BJ (cell line): ENCODE results near the gene NLRP1. TPM values are rescaled to one million over a fixed set of nuclear protein-coding genes. Genes with fewer than 3 reads are reported as not detected.

ENCODE experiments used
- CTCF ChIA-PET: fragments of 350-600 bp; formaldehyde crosslinking; extraction: SDS; loops from one replicate; lab custom pipeline; 2021; ENCODE audit warnings: antibody characterized with exemption, inconsistent platforms; lab: Yijun Ruan, JAX
- POLR2A ChIA-PET: fragments of 300-600 bp; sonication (Branson Sonifier 250); formaldehyde crosslinking; extraction: SDS; loops from one replicate; lab custom pipeline; 2021; ENCODE audit warnings: antibody characterized with exemption; lab: Charles Lee
- DNase-seq: peaks from one replicate; pipeline ENCODE4 v3.0.0-alpha.2; 2011; ENCODE audit warnings: low read depth
- H3K27me3 ChIP-seq: 2 replicates; pipeline ENCODE4 v1.6.0; 2011; ENCODE audit warnings: low read length; ENCODE audit not compliant: control insufficient read depth, insufficient read depth
- H3K36me3 ChIP-seq: 2 replicates; pipeline ENCODE4 v1.5.1; 2011; ENCODE audit warnings: low read length; ENCODE audit not compliant: control insufficient read depth, insufficient read depth
- H3K4me3 ChIP-seq: 2 replicates; pipeline ENCODE4 v1.5.1; 2011; ENCODE audit warnings: low read depth, mild to moderate bottlenecking, control low read depth, low read length
- CTCF ChIP-seq: IDR thresholded peaks from 2 replicates; pipeline ENCODE4 v1.5.1; 2011; ENCODE audit warnings: low read depth, mild to moderate bottlenecking, control low read depth, inconsistent platforms, low read length, moderate library complexity; ENCODE audit not compliant: insufficient read depth
- polyA plus RNA-seq: library from polyadenylated mRNA; depleted of rRNA; stranded (reverse); fragments of >200 nt; gene quantifications from 2 replicates; pipeline ENCODE4 v1.2.3, GENCODE V29; 2011

The NLRP1 gene
- polyA plus RNA-seq, 1 experiment = 29.3 TPM

DNA sequence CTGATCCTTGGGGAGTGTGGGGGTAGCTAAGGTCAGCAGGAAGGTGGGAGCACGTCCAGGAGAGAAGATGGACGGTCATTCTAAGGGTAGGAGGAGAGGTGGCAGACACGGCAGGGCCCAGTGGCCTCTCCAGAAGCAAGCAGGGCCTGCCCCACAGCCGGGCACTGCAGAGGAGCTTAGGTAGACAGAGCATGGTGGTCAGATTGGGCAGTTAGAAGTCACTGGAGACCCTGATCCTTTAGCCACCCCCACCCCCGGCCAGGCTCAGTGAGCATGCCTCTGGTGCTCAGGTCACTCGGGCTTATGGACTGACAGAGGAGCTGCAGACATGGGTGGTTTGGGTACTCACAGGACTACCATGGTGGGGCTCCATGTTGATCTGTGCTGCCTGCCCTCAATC lies 26.3 kb downstream of the NLRP1 start:
- peaks cover 7% of the 10 kb centered on the region for H3K36me3 ChIP-seq
- TF ChIP-seq CTCF = no peak
- no peaks in the 10 kb centered on the region for H3K27me3 ChIP-seq
- ChIA-PET POLR2A (no interaction called here), CTCF (no interaction called here)
- H3K4me3 ChIP-seq = no peak overlapping the region
- DNase-seq = no peak

DNA sequence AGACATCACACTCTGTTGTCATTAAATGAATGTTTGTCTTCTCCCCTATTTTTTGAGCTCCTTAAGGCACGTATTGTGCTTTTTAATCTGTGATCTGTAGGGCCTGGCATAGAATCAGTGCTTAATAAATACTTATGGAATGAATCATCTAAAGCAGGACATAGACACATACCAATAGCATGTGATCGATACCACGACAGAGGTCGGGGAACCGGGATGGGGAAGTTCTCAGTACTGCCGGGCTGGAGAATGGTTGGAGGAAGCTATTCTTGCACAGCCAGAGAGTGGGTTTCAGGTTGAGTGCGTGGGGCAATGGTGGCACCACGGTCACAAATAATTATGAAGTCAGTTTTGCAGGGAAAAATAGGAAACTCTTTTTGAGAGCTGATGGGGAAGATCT lies 26.8 kb downstream of the NLRP1 start:
- ChIA-PET POLR2A (no interaction called here), CTCF (no interaction called here)
- no peak overlapping the region for H3K4me3 ChIP-seq
- DNase-seq = peak; percentile 65
- TF ChIP-seq CTCF = no peak
- peaks cover 7% of the 10 kb centered on the region for H3K36me3 ChIP-seq
- no peaks in the 10 kb centered on the region for H3K27me3 ChIP-seq

DNA sequence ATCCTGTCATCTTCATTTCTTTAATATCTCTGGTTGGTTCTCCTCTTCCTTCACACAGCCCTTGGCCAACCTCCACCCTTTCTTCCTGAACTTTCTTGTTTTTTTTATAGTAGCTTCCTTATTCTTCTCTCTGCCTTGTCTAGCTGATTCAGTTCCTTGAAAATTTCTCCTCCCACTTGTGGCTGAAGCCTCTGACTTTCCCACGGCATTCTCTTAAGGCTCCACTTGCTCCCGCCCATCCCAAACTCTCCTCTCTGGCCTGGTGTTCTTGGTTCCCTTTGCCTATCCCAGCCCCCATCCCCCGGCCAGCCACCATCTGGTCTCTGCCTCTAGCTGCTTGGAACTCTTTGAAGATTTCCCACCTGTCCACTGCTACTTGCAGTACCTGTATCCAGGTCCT lies 29.1 kb downstream of the NLRP1 start:
- no peak overlapping the region for H3K4me3 ChIP-seq
- peak; percentile 74 for DNase-seq
- TF ChIP-seq CTCF = no peak
- H3K27me3 ChIP-seq = no peaks in the 10 kb centered on the region
- H3K36me3 ChIP-seq = peaks cover 3% of the 10 kb centered on the region
- POLR2A ChIA-PET = no interaction called here
- CTCF ChIA-PET = no interaction called here

GRCh38 chr17:5553479-5553878 lies 30.8 kb downstream of the NLRP1 start:
- Histone ChIP-seq H3K4me3 (no peak overlapping the region), H3K36me3 (peaks cover 2% of the 10 kb centered on the region; the same call in 1 of the 2 replicates), H3K27me3 (no peaks in the 10 kb centered on the region)
- CTCF ChIA-PET = no interaction called here
- no peak for DNase-seq
- no peak for TF ChIP-seq CTCF
- POLR2A ChIA-PET = no interaction called here

GRCh38 chr17:5552841-5553240 lies 31.5 kb downstream of the NLRP1 start:
- no peak for DNase-seq
- H3K4me3 ChIP-seq = no peak overlapping the region
- TF ChIP-seq CTCF = no peak
- ChIA-PET POLR2A (no interaction called here), CTCF (no interaction called here)
- no peaks in the 10 kb centered on the region for H3K27me3 ChIP-seq
- no peaks in the 10 kb centered on the region; the same call in 1 of the 2 replicates for H3K36me3 ChIP-seq
